Natural killer cell (primary cell): ENCODE data around the gene COX11. TPM values are rescaled to one million over a fixed set of nuclear protein-coding genes. Genes with fewer than 3 reads are reported as not detected.

ENCODE experiments used
- ATAC-seq, 3 donors: fragments of 150-1000 bp in 2 of 3; fragments of 200-7000 bp in 1 of 3; cut with Tn5 transposase; 1 replicate in 1 of 3; 2 replicates in 2 of 3; pipeline ENCODE4 v1.10.0; 2021; ENCODE audit warnings: mild to moderate bottlenecking in 2 of 3, moderate library complexity in 2 of 3
- DNase-seq, 2 donors: peaks; one replicate each; pipeline versions ENCODE4 v3.0.0 to v3.0.0-alpha.2; 2013 to 2021; ENCODE audit warnings: mixed read lengths in 1 of 2
- H3K27ac ChIP-seq: one replicate; pipeline ENCODE4 v1.5.1; 2013; ENCODE audit warnings: mild to moderate bottlenecking, low read length
- H3K27me3 ChIP-seq: one replicate; pipeline ENCODE4 v1.6.1; 2013; ENCODE audit warnings: low read length; ENCODE audit not compliant: control insufficient read depth, insufficient read depth
- H3K36me3 ChIP-seq: one replicate; pipeline ENCODE4 v1.6.1; 2013; ENCODE audit warnings: low read length; ENCODE audit not compliant: control insufficient read depth, insufficient read depth
- H3K4me1 ChIP-seq: one replicate; pipeline ENCODE4 v1.6.1; 2013; ENCODE audit warnings: low read length; ENCODE audit not compliant: control insufficient read depth, insufficient read depth
- H3K4me3 ChIP-seq: one replicate; pipeline ENCODE4 v1.5.1; 2013; ENCODE audit warnings: low read length
- H3K9me3 ChIP-seq: one replicate; pipeline ENCODE4 v1.6.1; 2013; ENCODE audit warnings: low read length; ENCODE audit not compliant: control insufficient read depth, insufficient read depth
- H3K27ac Mint-ChIP-seq, 2 donors: one replicate each; pipeline ENCODE4 v1.8.0; 2022; ENCODE audit warnings: mild to moderate bottlenecking in 2 of 2, mixed read lengths in 2 of 2, moderate library complexity in 1 of 2
- H3K27me3 Mint-ChIP-seq, 2 donors: one replicate each; pipeline ENCODE4 v1.8.0; 2022; ENCODE audit warnings: low read depth in 2 of 2, mixed read lengths in 2 of 2
- H3K36me3 Mint-ChIP-seq: one replicate; pipeline ENCODE4 v1.8.0; 2022; ENCODE audit warnings: mixed read lengths
- H3K4me1 Mint-ChIP-seq, 2 donors: one replicate each; pipeline ENCODE4 v1.8.0; 2022; ENCODE audit warnings: mixed read lengths in 2 of 2
- H3K4me3 Mint-ChIP-seq: one replicate; pipeline ENCODE4 v1.8.0; 2022; ENCODE audit warnings: mild to moderate bottlenecking, moderate library complexity, mixed read lengths
- H3K9me3 Mint-ChIP-seq, 2 donors: one replicate each; pipeline ENCODE4 v1.8.0; 2022; ENCODE audit warnings: mixed read lengths in 2 of 2
- WGBS: methylation state at CpG from one replicate; pipeline ENCODE4 v1.1.7; 2013; ENCODE audit warnings: missing lambda C conversion rate; ENCODE audit not compliant: insufficient coverage; 5-methylcytosine and 5-hydroxymethylcytosine counted together
- intact Hi-C: fragments of 100-400 bp; cut with micrococcal nuclease; formaldehyde crosslinking; loops from one replicate; pipeline ENCODE4 v1.14.2; 2022
- total RNA-seq, 4 donors: library from RNA; stranded (reverse); fragments of 120-200 nt in 1 of 4; gene quantifications; one replicate each; pipeline versions ENCODE4 v1.2.3 to v1.2.4, GENCODE V29; 2013 to 2022
- TF ChIP-seq, protein P1 (sequence below): fragments of 200-600 bp; IDR thresholded peaks from one replicate; pipeline ENCODE4 v1.8.0; 2022; ENCODE audit warnings: antibody characterized with exemption

Gene COX11
- total RNA-seq, 3 donors from 2014 or later (not counting 1 experiment from before 2014, with no cell fraction given) = 20.2 to 33.7 (median 26.9) TPM

DNA sequence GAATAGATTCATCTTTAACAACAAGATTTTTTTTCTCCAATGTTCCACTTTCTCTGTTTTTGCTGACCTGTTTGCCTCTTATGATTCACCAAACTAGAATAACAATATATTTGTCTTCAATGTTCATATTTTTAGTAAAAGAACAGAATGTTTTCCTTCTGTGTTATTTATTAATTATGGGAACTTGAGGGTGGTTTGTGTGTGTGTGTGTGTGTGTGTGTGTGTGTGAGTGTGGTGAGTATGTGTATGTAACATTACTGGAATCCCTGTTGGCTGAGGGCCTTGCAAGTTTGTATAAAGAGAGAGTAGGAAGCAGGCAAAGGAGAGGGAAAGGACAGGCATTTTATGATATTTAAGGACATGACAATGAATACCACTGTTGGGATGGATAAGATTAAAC is 13.9 kb upstream of the COX11 start:
- Histone ChIP-seq H3K27ac (no peak overlapping the region), H3K4me3 (no peak overlapping the region), H3K27me3 (no peaks in the 10 kb centered on the region), H3K4me1 (no peaks in the 10 kb centered on the region), H3K9me3 (peaks cover 8% of the 10 kb centered on the region), H3K36me3 (no peaks in the 10 kb centered on the region)
- DNase-seq (no peak), ATAC-seq (no peak)
- Mint-ChIP-seq H3K4me3 (no peak overlapping the region), H3K27me3 (no peaks in the 10 kb centered on the region), H3K9me3 (no peaks in the 10 kb centered on the region), H3K36me3 (no peaks in the 10 kb centered on the region), H3K27ac (no peak overlapping the region), H3K4me1 (no peaks in the 10 kb centered on the region)
- TF ChIP-seq, protein P1, sequence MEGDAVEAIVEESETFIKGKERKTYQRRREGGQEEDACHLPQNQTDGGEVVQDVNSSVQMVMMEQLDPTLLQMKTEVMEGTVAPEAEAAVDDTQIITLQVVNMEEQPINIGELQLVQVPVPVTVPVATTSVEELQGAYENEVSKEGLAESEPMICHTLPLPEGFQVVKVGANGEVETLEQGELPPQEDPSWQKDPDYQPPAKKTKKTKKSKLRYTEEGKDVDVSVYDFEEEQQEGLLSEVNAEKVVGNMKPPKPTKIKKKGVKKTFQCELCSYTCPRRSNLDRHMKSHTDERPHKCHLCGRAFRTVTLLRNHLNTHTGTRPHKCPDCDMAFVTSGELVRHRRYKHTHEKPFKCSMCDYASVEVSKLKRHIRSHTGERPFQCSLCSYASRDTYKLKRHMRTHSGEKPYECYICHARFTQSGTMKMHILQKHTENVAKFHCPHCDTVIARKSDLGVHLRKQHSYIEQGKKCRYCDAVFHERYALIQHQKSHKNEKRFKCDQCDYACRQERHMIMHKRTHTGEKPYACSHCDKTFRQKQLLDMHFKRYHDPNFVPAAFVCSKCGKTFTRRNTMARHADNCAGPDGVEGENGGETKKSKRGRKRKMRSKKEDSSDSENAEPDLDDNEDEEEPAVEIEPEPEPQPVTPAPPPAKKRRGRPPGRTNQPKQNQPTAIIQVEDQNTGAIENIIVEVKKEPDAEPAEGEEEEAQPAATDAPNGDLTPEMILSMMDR = no peak
- intact Hi-C loops = no loop called here

DNA sequence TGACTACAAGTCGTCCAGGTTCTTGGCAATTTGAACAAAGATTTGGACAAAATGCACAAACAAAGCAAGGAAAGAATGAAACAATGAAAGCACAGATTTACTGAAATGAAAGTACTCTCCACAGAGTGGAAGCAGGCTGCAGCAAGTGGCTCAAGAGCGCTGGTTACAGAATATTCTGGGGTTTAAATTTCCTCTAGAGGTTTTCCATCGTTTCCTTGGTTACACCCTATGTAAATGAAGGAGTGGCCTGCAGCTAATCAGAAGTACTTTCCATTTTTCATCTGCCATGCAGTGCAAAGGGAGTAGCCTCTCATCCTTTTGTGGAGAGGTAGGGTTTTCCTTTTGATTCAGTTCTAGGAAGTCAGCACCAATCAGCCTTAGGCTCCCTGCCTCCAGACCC is 11.9 kb upstream of the COX11 start:
- Histone ChIP-seq H3K9me3 (peaks cover 8% of the 10 kb centered on the region), H3K36me3 (no peaks in the 10 kb centered on the region), H3K4me3 (no peak overlapping the region), H3K27ac (no peak overlapping the region), H3K4me1 (no peaks in the 10 kb centered on the region), H3K27me3 (no peaks in the 10 kb centered on the region)
- intact Hi-C loops = no loop called here
- Mint-ChIP-seq H3K27ac (no peak overlapping the region), H3K36me3 (no peaks in the 10 kb centered on the region), H3K27me3 (no peaks in the 10 kb centered on the region), H3K9me3 (no peaks in the 10 kb centered on the region), H3K4me1 (no peaks in the 10 kb centered on the region), H3K4me3 (no peak overlapping the region)
- ATAC-seq (no peak), DNase-seq (no peak)
- WGBS = 91% methylated on average over 3 of the region's 3 CpGs
- TF ChIP-seq, protein P1 = no peak

DNA sequence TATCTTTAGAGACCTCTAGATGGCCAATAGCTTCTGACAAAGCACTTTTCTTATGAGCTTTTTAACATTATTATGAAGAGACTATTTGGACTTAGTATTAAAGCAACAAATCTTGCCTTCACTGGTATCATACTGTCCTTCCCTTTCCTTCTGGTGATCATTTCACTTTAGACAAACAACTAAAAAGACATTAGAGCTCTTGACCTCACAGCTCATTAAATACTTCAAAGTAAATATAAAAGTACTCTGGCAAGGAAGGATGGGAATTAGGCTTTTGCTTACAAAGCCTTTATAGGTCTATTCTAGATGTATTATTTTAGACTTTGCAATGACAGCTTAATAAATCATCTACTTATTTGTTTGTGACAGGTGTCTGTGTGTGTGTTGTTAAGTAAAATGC is 11.2 kb upstream of the COX11 start:
- ATAC-seq = no peak
- H3K36me3 Mint-ChIP-seq = no peaks in the 10 kb centered on the region
- H3K4me3 ChIP-seq = no peak overlapping the region

DNA sequence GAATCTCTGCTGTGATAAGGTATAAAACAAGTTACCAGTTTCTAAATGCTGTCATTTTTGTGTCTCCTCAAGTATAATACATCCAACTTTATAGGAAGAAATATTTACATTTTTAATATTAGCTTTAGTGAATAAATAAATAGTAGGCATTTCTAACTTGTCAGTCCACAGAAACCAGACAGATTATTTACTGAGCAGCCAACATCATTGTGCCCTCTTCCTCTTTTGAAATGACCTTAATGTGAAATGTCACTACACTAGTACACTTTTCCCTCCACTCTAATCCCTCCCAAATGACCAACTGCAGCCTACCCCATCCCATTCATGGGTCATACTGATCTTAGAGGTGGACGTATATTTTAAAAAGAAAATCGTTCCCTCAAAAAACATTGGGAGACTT is 9.3 kb upstream of the COX11 start:
- H3K27me3 Mint-ChIP-seq = no peaks in the 10 kb centered on the region
- no peak for ATAC-seq
- no peaks in the 10 kb centered on the region for H3K27me3 ChIP-seq
- no peak overlapping the region for H3K4me3 ChIP-seq
- H3K9me3 Mint-ChIP-seq = no peaks in the 10 kb centered on the region
- H3K36me3 ChIP-seq = no peaks in the 10 kb centered on the region
- 100% methylated on average over 2 of the region's 2 CpGs for WGBS
- H3K9me3 ChIP-seq = peaks cover 8% of the 10 kb centered on the region
- no peaks in the 10 kb centered on the region for H3K4me1 Mint-ChIP-seq
- intact Hi-C loops = no loop called here
- H3K27ac Mint-ChIP-seq = no peak overlapping the region
- no peak for DNase-seq
- no peaks in the 10 kb centered on the region for H3K4me1 ChIP-seq
- no peaks in the 10 kb centered on the region for H3K36me3 Mint-ChIP-seq
- TF ChIP-seq, protein P1 = no peak
- H3K27ac ChIP-seq = no peak overlapping the region
- H3K4me3 Mint-ChIP-seq = no peak overlapping the region

More for the DNA sequence above, 11.2 kb upstream of the COX11 start:
- Mint-ChIP-seq H3K4me3 (no peak overlapping the region), H3K27me3 (no peaks in the 10 kb centered on the region), H3K9me3 (no peaks in the 10 kb centered on the region), H3K4me1 (no peaks in the 10 kb centered on the region), H3K27ac (peak overlapping the region in 1 of 2 donors; percentile 32)
- intact Hi-C loops = no loop called here
- TF ChIP-seq, protein P1 = no peak
- peaks cover 8% of the 10 kb centered on the region for H3K9me3 ChIP-seq
- DNase-seq = no peak
- H3K27ac ChIP-seq = no peak overlapping the region
- H3K4me1 ChIP-seq = no peaks in the 10 kb centered on the region
- no peaks in the 10 kb centered on the region for H3K27me3 ChIP-seq
- no peaks in the 10 kb centered on the region for H3K36me3 ChIP-seq
